GM12891 (cell line): ENCODE results near the gene RGPD4.
"Not testable (repeated sequence)": the region's sequence is repeated elsewhere in the genome, so short reads cannot be mapped to it uniquely, and the experiment has no call there.

Experiments
- DNase-seq: peaks from one replicate; pipeline ENCODE4 v3.0.0; 2011; ENCODE audit warnings: low spot score; ENCODE audit not compliant: insufficient read length
- FAIRE-seq: peaks from 2 replicates; lab custom pipeline; 2011; peaks lifted over from hg19 to GRCh38; lab: Jason Lieb, UNC
- PAX5 ChIP-seq: IDR thresholded peaks from 2 replicates; pipeline ENCODE4 v1.6.1; 2011; ENCODE audit warnings: low read length, moderate library complexity, mild to moderate bottlenecking; ENCODE audit not compliant: insufficient read depth, severe bottlenecking
- POLR2A ChIP-seq: IDR thresholded peaks from 2 replicates; pipeline ENCODE4 v1.6.1; 2011; ENCODE audit warnings: low read depth, low read length, control low read depth
- POLR2AphosphoS5 ChIP-seq: IDR thresholded peaks from 2 replicates; pipeline ENCODE4 v1.6.1; 2011; ENCODE audit warnings: low read depth, low read length, control low read depth
- POU2F2 ChIP-seq: IDR thresholded peaks from 2 replicates; pipeline ENCODE4 v1.6.1; 2011; ENCODE audit warnings: low read depth, mild to moderate bottlenecking, control low read depth, low read length, moderate library complexity
- SPI1 ChIP-seq: IDR thresholded peaks from 2 replicates; pipeline ENCODE4 v1.6.1; 2011; ENCODE audit warnings: low read depth, low read length, control low read depth
- TAF1 ChIP-seq: IDR thresholded peaks from 2 replicates; pipeline ENCODE4 v1.6.1; 2011; ENCODE audit warnings: low read depth, low read length, control low read depth

RGPD4 gene

GRCh38 chr2:107811411-107811810 lies 15.3 kb upstream of the RGPD4 start:
- FAIRE-seq (no peak), DNase-seq (no peak)

GRCh38 chr2:107812006-107812405 lies 14.7 kb upstream of the RGPD4 start:
- no peak for TF ChIP-seq POLR2A
- no peak for TF ChIP-seq TAF1
- no peak for TF ChIP-seq POLR2AphosphoS5
- TF ChIP-seq PAX5 = no peak
- no peak for TF ChIP-seq SPI1
- TF ChIP-seq POU2F2 = no peak
- no peak for DNase-seq
- no peak for FAIRE-seq

More at GRCh38 chr2:107811411-107811810, 15.3 kb upstream of the RGPD4 start:
- TF ChIP-seq TAF1 = no peak
- no peak for TF ChIP-seq POLR2A
- no peak for TF ChIP-seq PAX5
- TF ChIP-seq POLR2AphosphoS5 = no peak
- TF ChIP-seq POU2F2 = no peak
- no peak for TF ChIP-seq SPI1

GRCh38 chr2:107817378-107817777 lies 9.3 kb upstream of the RGPD4 start:
- TF ChIP-seq POLR2A (no peak), POU2F2 (no peak), PAX5 (no peak), POLR2AphosphoS5 (no peak), SPI1 (no peak), TAF1 (no peak)
- DNase-seq (no peak), FAIRE-seq (no peak)

DNA sequence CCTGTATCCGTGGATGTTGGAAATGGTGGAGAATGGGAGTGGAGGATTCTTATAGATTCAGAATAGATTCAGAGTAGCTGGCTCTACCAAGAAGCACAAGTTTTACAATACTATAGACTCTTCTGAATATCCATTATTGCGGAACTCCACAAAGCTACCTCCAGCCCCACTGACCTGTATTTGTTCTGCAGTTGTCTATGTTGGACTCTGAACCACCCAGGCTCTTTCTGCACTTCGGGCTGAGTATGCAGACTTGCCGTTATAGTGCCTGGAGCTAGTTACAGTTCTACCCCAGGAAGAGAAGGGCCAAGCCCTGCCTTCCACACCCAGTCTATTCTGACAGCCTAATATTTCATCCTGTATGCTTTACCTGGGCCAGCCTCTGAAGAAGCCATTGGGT lies 4.4 kb upstream of the RGPD4 start:
- FAIRE-seq (no peak), DNase-seq (no peak)
- TF ChIP-seq SPI1 = no peak
- no peak for TF ChIP-seq POLR2AphosphoS5
- TF ChIP-seq POLR2A = no peak

- FAIRE-seq = no peak
- DNase-seq = no peak
- no peak for TF ChIP-seq POU2F2
These were observed 2.1 kb upstream of the RGPD4 start for GRCh38 chr2:107824451-107825205.

- no peak for FAIRE-seq
- no peak for TF ChIP-seq POU2F2
- no peak for TF ChIP-seq POLR2A
- TF ChIP-seq SPI1 = no peak
- no peak for TF ChIP-seq TAF1
- TF ChIP-seq PAX5 = no peak
- TF ChIP-seq POLR2AphosphoS5 = no peak
- DNase-seq = no peak
These were observed 1.5 kb upstream of the RGPD4 start for GRCh38 chr2:107825206-107825563.

- not testable (repeated sequence) for FAIRE-seq, DNase-seq
These were observed 2.8 kb downstream of the RGPD4 start for GRCh38 chr2:107829514-107829913.

DNA sequence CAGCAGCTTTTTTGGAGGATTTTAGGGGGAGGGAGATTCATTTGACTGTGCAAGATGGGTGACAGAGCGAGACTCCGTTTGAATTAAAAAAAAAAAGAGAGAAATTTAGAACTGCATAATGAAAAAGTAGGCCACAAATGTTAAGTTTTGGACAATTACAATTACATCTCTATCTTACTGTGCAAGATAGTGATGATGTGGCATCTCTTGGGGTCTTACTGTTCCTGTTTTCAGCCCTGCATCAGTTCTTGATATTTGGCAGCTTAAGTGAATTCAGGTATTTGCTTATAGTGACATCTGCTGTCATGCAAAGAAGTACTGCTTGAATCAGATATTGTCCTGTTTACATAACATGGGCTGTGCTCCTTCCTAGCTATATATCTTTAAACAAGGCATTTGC lies 6.5 kb downstream of the RGPD4 start:
- FAIRE-seq, DNase-seq: not testable (repeated sequence)

DNA sequence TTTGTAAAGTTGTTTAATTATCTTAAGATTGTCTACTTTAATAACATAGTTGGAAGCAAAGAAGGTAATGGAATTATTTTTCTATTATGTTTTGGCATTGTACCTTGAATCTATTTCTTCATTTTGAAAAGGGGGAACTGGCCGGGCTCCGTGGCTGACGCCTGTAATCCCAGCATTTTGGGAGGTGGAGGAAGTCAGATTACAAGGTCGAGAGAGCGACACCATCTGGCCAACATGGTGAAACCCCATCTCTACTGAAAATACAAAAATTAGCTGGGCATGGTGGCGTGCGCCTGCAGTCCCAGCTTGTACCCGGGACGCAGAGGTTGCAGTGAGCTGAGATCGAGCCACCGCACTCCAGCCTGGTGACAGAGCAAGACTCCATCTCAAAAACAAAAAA lies 6.9 kb downstream of the RGPD4 start:
- FAIRE-seq, DNase-seq: not testable (repeated sequence)

DNA sequence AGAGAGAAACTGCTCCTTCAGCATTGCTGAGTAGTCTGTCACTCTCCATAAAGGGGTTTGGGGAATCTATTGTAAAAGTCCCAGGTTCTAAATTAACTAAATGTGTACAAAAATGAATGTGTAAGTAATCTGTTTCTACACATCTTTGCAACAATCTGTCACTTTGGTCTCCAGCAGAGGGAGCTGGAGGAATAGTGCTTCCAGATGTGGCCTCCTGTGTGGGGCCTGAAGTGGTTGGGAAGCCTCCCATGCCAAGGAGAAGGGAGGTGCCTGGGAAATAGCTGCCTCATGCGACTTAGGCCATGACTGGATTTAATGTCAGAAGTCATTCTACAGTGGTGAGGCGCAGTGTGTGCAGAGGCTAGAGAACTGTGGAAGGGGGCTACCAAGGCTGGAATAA lies 89.4 kb downstream of the RGPD4 start:
- DNase-seq, FAIRE-seq: not testable (repeated sequence)

DNA sequence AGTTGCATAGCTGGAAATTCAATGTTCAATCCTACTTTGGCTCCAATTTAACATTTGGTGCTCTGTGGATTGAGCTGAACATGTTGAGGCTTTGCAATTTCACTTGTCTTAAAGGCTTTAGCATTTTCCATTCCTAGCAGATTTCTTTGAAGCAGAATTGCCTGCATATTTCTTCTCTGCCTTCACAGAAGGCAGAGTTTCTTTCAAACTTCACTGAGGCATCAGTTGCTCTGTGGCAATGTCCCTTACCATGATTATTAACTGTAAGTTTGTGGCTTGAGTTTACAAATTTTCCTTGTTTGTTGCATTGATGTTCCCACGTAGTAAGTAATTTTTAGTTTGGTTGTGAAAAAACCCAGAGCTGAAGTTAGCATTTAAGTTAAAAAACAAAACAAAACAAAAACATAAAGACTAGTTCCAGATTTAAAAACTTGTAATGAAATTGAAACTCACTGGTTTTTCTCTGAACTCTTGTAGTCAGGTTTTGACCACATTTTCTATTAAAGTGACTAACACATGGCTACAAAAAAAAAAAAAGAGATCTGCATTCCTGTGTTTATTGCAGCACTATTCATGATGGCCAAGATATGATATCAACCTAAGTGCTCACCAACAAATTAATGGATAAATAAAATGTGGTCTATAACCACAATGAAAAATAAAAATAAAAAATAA lies 90.1 kb downstream of the RGPD4 start:
- not testable (repeated sequence) for FAIRE-seq, DNase-seq

DNA sequence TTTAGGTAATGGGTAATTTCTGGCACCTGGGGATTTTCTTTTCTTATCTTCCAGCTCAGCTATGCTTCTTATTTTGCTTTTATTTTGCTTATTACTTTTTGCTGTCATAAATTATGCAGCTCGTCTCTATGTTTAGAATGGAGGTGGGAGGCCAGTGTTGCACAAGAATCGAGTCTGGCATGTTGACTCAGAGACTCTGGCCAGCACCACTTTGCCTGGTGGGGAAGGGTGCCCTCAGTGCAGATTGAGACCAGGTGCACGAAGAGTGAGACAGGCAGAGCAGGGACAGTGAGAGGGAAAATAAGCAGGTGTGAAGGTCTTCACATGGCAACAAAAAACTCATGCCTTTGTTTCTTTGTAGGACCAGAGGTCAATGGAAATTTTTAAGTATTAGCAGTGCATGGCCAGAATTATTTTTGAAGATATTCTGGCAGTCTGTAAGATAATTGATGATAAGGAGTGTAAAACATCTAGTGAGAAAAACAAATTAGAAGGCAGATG lies 100.4 kb downstream of the RGPD4 start:
- DNase-seq (no peak), FAIRE-seq (no peak)
- no peak for TF ChIP-seq POLR2A
- TF ChIP-seq TAF1 = no peak
- TF ChIP-seq PAX5 = no peak
- no peak for TF ChIP-seq POU2F2
- no peak for TF ChIP-seq POLR2AphosphoS5
- TF ChIP-seq SPI1 = no peak
